GM19023 (cell line): ENCODE results near the gene ADGRA1.
"Not testable (repeated sequence)": the region's sequence is repeated elsewhere in the genome, so short reads cannot be mapped to it uniquely, and the experiment has no call there.

Experiments
- ATAC-seq: cut with Tn5 transposase; IDR thresholded peaks from one replicate; pipeline ENCODE4 v1.9.1; 2021; ENCODE audit warnings: mild to moderate bottlenecking, moderate library complexity; ENCODE audit not compliant: unreplicated experiment

ADGRA1 gene

GRCh38 chr10:133141144-133141957 is 53.6 kb downstream of the ADGRA1 start:
- ATAC-seq: no peak

- ATAC-seq: no peak
Observed at GRCh38 chr10:133141958-133142340, 54.2 kb downstream of the ADGRA1 start.

- ATAC-seq: no peak
Observed at GRCh38 chr10:133142523-133143199, 54.9 kb downstream of the ADGRA1 start.

- ATAC-seq: no peak
Observed at GRCh38 chr10:133143200-133143533, 55.4 kb downstream of the ADGRA1 start.

GRCh38 chr10:133143546-133143945 is 55.8 kb downstream of the ADGRA1 start:
- ATAC-seq: no peak

GRCh38 chr10:133144771-133145170 is 57.0 kb downstream of the ADGRA1 start:
- ATAC-seq: no peak

- ATAC-seq: no peak
Observed at GRCh38 chr10:133150226-133150625, 62.5 kb downstream of the ADGRA1 start.

- no peak for ATAC-seq
Observed at GRCh38 chr10:133150656-133151055, 62.9 kb downstream of the ADGRA1 start.

GRCh38 chr10:133151071-133151470 is 63.3 kb downstream of the ADGRA1 start:
- ATAC-seq: not testable (repeated sequence)

- no peak for ATAC-seq
Observed at GRCh38 chr10:133151543-133151972, 63.8 kb downstream of the ADGRA1 start.

GRCh38 chr10:133154411-133154810 is 66.7 kb downstream of the ADGRA1 start:
- ATAC-seq: no peak

GRCh38 chr10:133154996-133155778 is 67.5 kb downstream of the ADGRA1 start:
- ATAC-seq: no peak

- ATAC-seq: no peak
Observed at GRCh38 chr10:133156674-133157579, 69.2 kb downstream of the ADGRA1 start.

- no peak for ATAC-seq
Observed at GRCh38 chr10:133157662-133158436, 70.1 kb downstream of the ADGRA1 start.

- no peak for ATAC-seq
Observed at GRCh38 chr10:133158437-133158755, 70.7 kb downstream of the ADGRA1 start.

GRCh38 chr10:133158756-133159610 is 71.3 kb downstream of the ADGRA1 start:
- no peak for ATAC-seq

- no peak for ATAC-seq
Observed at GRCh38 chr10:133159611-133159949, 71.9 kb downstream of the ADGRA1 start.

GRCh38 chr10:133159950-133160825 is 72.5 kb downstream of the ADGRA1 start, which contains the start of gene KNDC1:
Gene KNDC1, plus strand, starts transcription at chr10:133160219. Its CDS starts 249 bp downstream, at chr10:133160468.
- no peak for ATAC-seq
